GM12878 (cell line): ENCODE data around the gene ATL1. TPM values are rescaled to one million over a fixed set of nuclear protein-coding genes. Genes with fewer than 3 reads are reported as not detected.

Source experiments
- ATAC-seq: fragments of 200-7000 bp; cut with Tn5 transposase; 3 replicates; pipeline ENCODE4 v1.9.1; 2020; ENCODE audit warnings: mild to moderate bottlenecking, moderate library complexity
- BruUV-seq: library from RNA; stranded (reverse); fragments of 400-500 nt; replicated peaks from 2 replicates; lab custom pipeline; 2021; lab: Mats Ljungman, UMichigan
- CTCF ChIA-PET: fragments of 300-600 bp; sonication (Branson Sonifier 250); formaldehyde crosslinking; extraction: SDS; loops from one replicate; lab custom pipeline; 2021; ENCODE audit warnings: inconsistent platforms; lab: Yijun Ruan, JAX
- POLR2A ChIA-PET: fragments of 350-600 bp; formaldehyde crosslinking; extraction: SDS; loops from one replicate; lab custom pipeline; 2021; ENCODE audit warnings: inconsistent platforms; lab: Charles Lee
- RAD21 ChIA-PET: fragments of 300-600 bp; sonication (Branson Sonifier 250); formaldehyde crosslinking; loops from one replicate; lab custom pipeline; 2023; ENCODE audit warnings: antibody characterized with exemption; ENCODE audit not compliant: unreplicated experiment; lab: Charles Lee
- SMC1A ChIA-PET: fragments of 300-600 bp; sonication (Branson Sonifier 250); formaldehyde crosslinking; loops from one replicate; lab custom pipeline; 2023; ENCODE audit not compliant: unreplicated experiment, uncharacterized antibody; lab: Charles Lee
- DNase-seq: peaks from one replicate; pipeline ENCODE4 v3.0.0-alpha.2; 2011; ENCODE audit warnings: low read depth, low spot score
- FAIRE-seq: peaks from 3 replicates; lab custom pipeline; 2011; peaks lifted over from hg19 to GRCh38; lab: Jason Lieb, UNC
- H2AFZ ChIP-seq: 2 replicates; pipeline ENCODE4 v1.6.0; 2011; ENCODE audit warnings: low read depth, low read length, control low read depth; ENCODE audit not compliant: control insufficient read depth
- H3K27ac ChIP-seq: 2 replicates; pipeline ENCODE4 v1.5.1; 2011; ENCODE audit warnings: control low read depth; ENCODE audit not compliant: control insufficient read depth, insufficient read depth
- H3K27me3 ChIP-seq, 2 experiments: replicated peaks in 1 of 2; 2 replicates each; pipeline versions ENCODE4 v1.6.0 to v1.6.1; 2011; ENCODE audit warnings: low read length in 1 of 2; ENCODE audit not compliant: control insufficient read depth in 2 of 2, insufficient read depth in 2 of 2
- H3K36me3 ChIP-seq, 2 experiments: 2 replicates each; pipeline ENCODE4 v1.5.1; 2011; ENCODE audit warnings: low read length in 1 of 2; ENCODE audit not compliant: control insufficient read depth in 2 of 2, insufficient read depth in 2 of 2
- H3K4me1 ChIP-seq: 2 replicates; pipeline ENCODE4 v1.6.1; 2011; ENCODE audit warnings: mild to moderate bottlenecking, low read length, moderate library complexity, mixed read lengths; ENCODE audit not compliant: control insufficient read depth, insufficient read depth
- H3K4me2 ChIP-seq: 2 replicates; pipeline ENCODE4 v1.6.0; 2011; ENCODE audit warnings: control low read depth; ENCODE audit not compliant: control insufficient read depth, insufficient read depth
- H3K4me3 ChIP-seq: fragments of 200-600 bp; sonication (generic); 2 replicates; pipeline ENCODE4 v1.5.1; 2016
- H3K79me2 ChIP-seq: 2 replicates; pipeline ENCODE4 v1.6.0; 2011; ENCODE audit warnings: low read length; ENCODE audit not compliant: control insufficient read depth, insufficient read depth
- H3K9ac ChIP-seq: 2 replicates; pipeline ENCODE4 v1.8.0; 2011; ENCODE audit warnings: low read length, control low read depth, mixed read lengths; ENCODE audit not compliant: control insufficient read depth, insufficient read depth
- H3K9me3 ChIP-seq: replicated peaks from 3 replicates; pipeline ENCODE4 v1.5.1; 2011; ENCODE audit warnings: mild to moderate bottlenecking, low read length; ENCODE audit not compliant: control insufficient read depth, insufficient read depth
- H4K20me1 ChIP-seq: 2 replicates; pipeline ENCODE4 v1.6.0; 2011; ENCODE audit not compliant: control insufficient read depth, insufficient read depth
- BHLHE40 ChIP-seq, 2 experiments: fragments of 450-650 bp in 1 of 2; IDR thresholded peaks; 2 replicates each; pipeline ENCODE4 v1.6.1; 2011 to 2017; ENCODE audit warnings: low read depth in 2 of 2, borderline replicate concordance in 1 of 2, improper control_type of control experiment in 1 of 2, low read length in 1 of 2, mild to moderate bottlenecking in 1 of 2
- BRCA1 ChIP-seq: IDR thresholded peaks from 2 replicates; pipeline ENCODE4 v1.6.1; 2011; ENCODE audit warnings: low read depth, low read length, improper control_type of control experiment
- CHD4 ChIP-seq: fragments of 200-600 bp; sonication (generic); IDR thresholded peaks from 2 replicates; pipeline ENCODE4 v1.6.1; 2016; ENCODE audit warnings: mild to moderate bottlenecking
- HDGF ChIP-seq: fragments of 450-650 bp; IDR thresholded peaks from 2 replicates; pipeline ENCODE4 v1.6.1; 2016; ENCODE audit warnings: antibody characterized with exemption
- KAT2A ChIP-seq: conservative IDR thresholded peaks from 2 replicates; pipeline ENCODE4 v1.6.1; 2011; ENCODE audit warnings: low read depth, low read length; ENCODE audit not compliant: control insufficient read depth
- MYB ChIP-seq: fragments of 150-350 bp; IDR thresholded peaks from 2 replicates; pipeline ENCODE4 v1.6.1; 2014; ENCODE audit warnings: mild to moderate bottlenecking, low read depth, low read length, borderline replicate concordance
- PAX8 ChIP-seq: fragments of 450-650 bp; IDR thresholded peaks from 2 replicates; pipeline ENCODE4 v1.6.1; 2017; ENCODE audit warnings: mild to moderate bottlenecking, moderate library complexity
- PBX3 ChIP-seq: IDR thresholded peaks from 2 replicates; pipeline ENCODE4 v1.6.1; 2011; ENCODE audit warnings: mild to moderate bottlenecking, low read depth, low read length, moderate library complexity; ENCODE audit not compliant: insufficient replicate concordance
- RUNX3 ChIP-seq: IDR thresholded peaks from 2 replicates; pipeline ENCODE4 v1.6.1; 2012; ENCODE audit warnings: low read length, inconsistent platforms
- SMARCA5 ChIP-seq: fragments of 450-650 bp; IDR thresholded peaks from 2 replicates; pipeline ENCODE4 v1.6.1; 2017; ENCODE audit warnings: mild to moderate bottlenecking
- SREBF2 ChIP-seq: IDR thresholded peaks from 2 replicates; pipeline ENCODE4 v1.6.1; 2012; ENCODE audit warnings: mild to moderate bottlenecking, low read length
- TBL1XR1 ChIP-seq: IDR thresholded peaks from 2 replicates; pipeline ENCODE4 v1.6.1; 2012; ENCODE audit warnings: low read depth, low read length, improper control_type of control experiment
- YBX1 ChIP-seq: fragments of 450-650 bp; IDR thresholded peaks from 2 replicates; pipeline ENCODE4 v1.6.1; 2016; ENCODE audit warnings: antibody characterized with exemption
- ZBTB33 ChIP-seq: fragments of 450-650 bp; IDR thresholded peaks from 2 replicates; pipeline ENCODE4 v1.6.1; 2017; ENCODE audit warnings: mild to moderate bottlenecking
- ZNF207 ChIP-seq: fragments of 450-650 bp; IDR thresholded peaks from 2 replicates; pipeline ENCODE4 v1.6.1; 2014; ENCODE audit warnings: antibody characterized with exemption, mild to moderate bottlenecking, borderline replicate concordance
- WGBS: methylation state at CpG from one replicate; pipeline ENCODE4 v1.1.6; 2016; ENCODE audit warnings: low lambda C conversion rate; ENCODE audit not compliant: insufficient replicate concordance, insufficient coverage; ENCODE audit errors: missing lambda C conversion rate; 5-methylcytosine and 5-hydroxymethylcytosine counted together
- in situ Hi-C: fragments of 300-500 bp; cut with MboI; formaldehyde crosslinking; loops from 9 replicates; pipeline ENCODE4 v1.14.3; 2018; ENCODE audit warnings: mixed read lengths
- intact Hi-C: fragments of 100-400 bp; cut with micrococcal nuclease; formaldehyde crosslinking; loops from one replicate; pipeline ENCODE4 v1.14.2; 2022; ENCODE audit not compliant: unreplicated experiment
- polyA plus RNA-seq, 11 experiments: library from polyadenylated mRNA; depleted of rRNA in 4 of 11; unstranded in 6 of 11; stranded (reverse) in 5 of 11; fragments of >200 nt; fragmentation: Nextera tagmentation in 4 of 11; fragmentation: Illumina TruSeq in 1 of 11; extraction: Ambion mirVana in 4 of 11; extraction: Trizol in 1 of 11; gene quantifications; 1 replicate in 1 of 11; 2 replicates in 10 of 11; pipeline versions ENCODE4 v1.2.1 to v1.2.3, GENCODE V29; 2011 to 2016; ENCODE audit warnings: inconsistent platforms in 2 of 11, missing spikeins in 2 of 11, low read depth in 1 of 11
- total RNA-seq, 4 experiments: library from RNA; depleted of rRNA in 3 of 4; stranded (reverse); fragments of >200 nt in 3 of 4; fragmentation: Illumina TruSeq in 1 of 4; extraction: Trizol in 1 of 4; gene quantifications; 2 replicates each; pipeline versions ENCODE4 v1.2.1 to v1.2.3, GENCODE V29; 2013 to 2021
- TF ChIP-seq, protein P1 (sequence below): fragments of 450-650 bp; IDR thresholded peaks from 2 replicates; pipeline ENCODE4 v1.6.1; 2017; ENCODE audit warnings: antibody characterized with exemption, mild to moderate bottlenecking, moderate library complexity

ATL1 gene
- total and polyA plus RNA-seq, 10 of the 15 experiments (the other 5 are each of a cell fraction or from before 2014, with no cell fraction given), result 0.11 to 1.2 (median 0.58) TPM; not detected in 1

DNA sequence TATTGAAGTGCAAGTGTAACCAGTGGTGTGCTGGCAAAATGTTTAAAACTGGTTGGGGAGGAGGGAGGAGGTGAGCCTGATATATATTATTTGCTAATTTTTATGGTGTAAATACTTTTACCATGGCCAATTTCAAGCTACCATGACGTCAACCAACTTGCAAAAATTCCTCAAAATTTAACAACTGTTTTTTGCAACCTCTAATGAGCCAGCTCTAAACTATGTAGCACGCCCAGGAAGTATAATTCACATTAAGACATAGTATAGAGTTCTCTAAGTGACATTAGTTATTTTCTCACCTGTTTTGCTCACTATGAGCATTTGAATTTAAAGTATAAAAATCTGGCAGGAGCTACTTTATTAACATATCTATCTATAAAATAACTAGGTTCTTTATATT is 41.4 kb downstream of the ATL1 start:
- ChIA-PET SMC1A (interaction anchor here (0.7 to 2.9 kb wide), 36 partner anchors 9 to 280 kb away, joined by 3 to 53 read pairs (median 4); no protein-coding TSS in a partner anchor), RAD21 (interaction anchor here (1.0 to 2.9 kb wide), 19 partner anchors 15 to 262 kb away, joined by 3 to 62 read pairs (median 6); no protein-coding TSS in a partner anchor), POLR2A (interaction anchor here (1.0 to 1.5 kb wide), 2 partner anchors 113 to 258 kb away, joined by 3 to 5 read pairs; no protein-coding TSS in a partner anchor), CTCF (interaction anchor here (0.5 to 2.9 kb wide), 31 partner anchors 10 to 357 kb away, joined by 3 to 120 read pairs (median 5); no protein-coding TSS in a partner anchor)
- no peak overlapping the region for H3K4me3 ChIP-seq
- no TSS peak for BruUV-seq
- in situ Hi-C loops (loop anchor here (5.0 to 25.0 kb wide), 2 partner anchors 171 to 261 kb away; partner anchors contain the start of gene ABHD12B), intact Hi-C loops (loop anchor here (2.0 kb wide), 2 partner anchors 177 to 259 kb away; no protein-coding TSS in a partner anchor)
- H3K4me1 ChIP-seq, result no peaks in the 10 kb centered on the region
- H3K27me3 ChIP-seq, result no peaks in the 10 kb centered on the region
- DNase-seq (no peak), FAIRE-seq (no peak), ATAC-seq (no peak)
- no peaks in the 10 kb centered on the region for H3K9me3 ChIP-seq
- no peaks in the 10 kb centered on the region for H3K36me3 ChIP-seq
- no peak overlapping the region for H3K4me2 ChIP-seq
- 66% methylated on average over 2 of the region's 2 CpGs for WGBS
- no peaks in the 10 kb centered on the region for H3K79me2 ChIP-seq
- H3K27ac ChIP-seq, result no peak overlapping the region
- H3K9ac ChIP-seq, result no peak overlapping the region
- H4K20me1 ChIP-seq, result no peaks in the 10 kb centered on the region
- no peak overlapping the region for H2AFZ ChIP-seq
- TF ChIP-seq BHLHE40 (IDR thresholded peaks at IDR 0.05; ENCODE audit: borderline replicate concordance in 1 of 2, low read depth in 2 of 2, low read length in 1 of 2) (no peak), ZBTB33 (no peak), BRCA1 (no peak), TBL1XR1 (no peak), RUNX3 (no peak), SREBF2 (no peak), YBX1 (no peak), SMARCA5 (no peak), CHD4 (no peak), PAX8 (no peak), HDGF (no peak), MYB (no peak), KAT2A (no peak), ZNF207 (no peak), PBX3 (no peak)
- TF ChIP-seq, protein P1, sequence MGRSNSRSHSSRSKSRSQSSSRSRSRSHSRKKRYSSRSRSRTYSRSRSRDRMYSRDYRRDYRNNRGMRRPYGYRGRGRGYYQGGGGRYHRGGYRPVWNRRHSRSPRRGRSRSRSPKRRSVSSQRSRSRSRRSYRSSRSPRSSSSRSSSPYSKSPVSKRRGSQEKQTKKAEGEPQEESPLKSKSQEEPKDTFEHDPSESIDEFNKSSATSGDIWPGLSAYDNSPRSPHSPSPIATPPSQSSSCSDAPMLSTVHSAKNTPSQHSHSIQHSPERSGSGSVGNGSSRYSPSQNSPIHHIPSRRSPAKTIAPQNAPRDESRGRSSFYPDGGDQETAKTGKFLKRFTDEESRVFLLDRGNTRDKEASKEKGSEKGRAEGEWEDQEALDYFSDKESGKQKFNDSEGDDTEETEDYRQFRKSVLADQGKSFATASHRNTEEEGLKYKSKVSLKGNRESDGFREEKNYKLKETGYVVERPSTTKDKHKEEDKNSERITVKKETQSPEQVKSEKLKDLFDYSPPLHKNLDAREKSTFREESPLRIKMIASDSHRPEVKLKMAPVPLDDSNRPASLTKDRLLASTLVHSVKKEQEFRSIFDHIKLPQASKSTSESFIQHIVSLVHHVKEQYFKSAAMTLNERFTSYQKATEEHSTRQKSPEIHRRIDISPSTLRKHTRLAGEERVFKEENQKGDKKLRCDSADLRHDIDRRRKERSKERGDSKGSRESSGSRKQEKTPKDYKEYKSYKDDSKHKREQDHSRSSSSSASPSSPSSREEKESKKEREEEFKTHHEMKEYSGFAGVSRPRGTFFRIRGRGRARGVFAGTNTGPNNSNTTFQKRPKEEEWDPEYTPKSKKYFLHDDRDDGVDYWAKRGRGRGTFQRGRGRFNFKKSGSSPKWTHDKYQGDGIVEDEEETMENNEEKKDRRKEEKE, result no peak
